Measurements from ENCODE around the gene OR2G2. TPM values are rescaled to one million over a fixed set of nuclear protein-coding genes. Genes with fewer than 3 reads are reported as not detected.

Gene OR2G2
- total RNA-seq, result not detected in 2 replicates

DNA sequence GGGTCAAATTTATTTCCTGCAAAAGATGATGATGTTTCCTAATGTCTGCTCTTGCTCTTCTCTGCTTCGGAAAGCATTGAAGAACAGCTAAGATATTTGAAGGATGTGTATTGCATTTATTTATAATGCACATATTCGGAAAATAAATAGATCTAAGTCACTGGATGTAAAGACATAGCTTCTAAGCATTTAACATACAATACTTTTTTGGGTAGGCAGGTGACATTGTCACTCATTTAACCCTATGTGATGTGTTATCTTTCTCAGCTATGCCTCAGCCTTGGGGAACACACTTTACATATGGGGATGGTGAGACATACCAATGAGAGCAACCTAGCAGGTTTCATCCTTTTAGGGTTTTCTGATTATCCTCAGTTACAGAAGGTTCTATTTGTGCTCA is at the start of gene OR2G2:
Gene OR2G2, plus strand, starts transcription at position 301 of the 400 bp plus-strand sequence. Its CDS starts 0 bp downstream, at position 301.

GRCh38 chr1:247548769-247549182 is 39.4 kb upstream of the OR2G2 start, which contains the start of gene GCSAML:
Gene GCSAML (plus strand): TSS chr1:247549134. CDS start chr1:247549192, 58 bp downstream.

GRCh38 chr1:247605286-247605685 is 17.1 kb downstream of the OR2G2 start, which contains the start of gene OR2G3:
Gene OR2G3 (plus strand): TSS chr1:247605586. CDS start chr1:247605586, 0 bp downstream.

Other genes starting within 250 kb of the OR2G2 start
- 0.33 TPM in 2 replicates for gene NLRP3, start 172.2 kb upstream of the OR2G2 start, total RNA-seq
- not detected in 2 replicates for gene OR2B11, start 130.3 kb upstream of the OR2G2 start, total RNA-seq
- gene OR2C3, start 51.9 kb upstream of the OR2G2 start, total RNA-seq, result not detected in 2 replicates
- 0.13 TPM in 1 of 2 replicates, not detected in the other for gene GCSAML, start 39.2 kb upstream of the OR2G2 start, total RNA-seq
- gene OR2G3, start 17.2 kb downstream of the OR2G2 start, total RNA-seq, result not detected in 2 replicates
- gene OR13G1, start 91.4 kb downstream of the OR2G2 start, total RNA-seq, result not detected in 2 replicates
- gene OR6F1, start 128.3 kb downstream of the OR2G2 start, total RNA-seq, result not detected in 2 replicates
- gene OR14K1, start 150.3 kb downstream of the OR2G2 start, total RNA-seq, result not detected in 2 replicates
- gene OR14A2, start 159.8 kb downstream of the OR2G2 start, total RNA-seq, result not detected in 2 replicates
- not detected in 2 replicates for gene OR1C1, start 172.2 kb downstream of the OR2G2 start, total RNA-seq
- gene OR14A16, start 235.8 kb downstream of the OR2G2 start, total RNA-seq, result not detected in 2 replicates